Measurements from ENCODE around the gene EIF4B. TPM values are rescaled to one million over a fixed set of nuclear protein-coding genes. Genes with fewer than 3 reads are reported as not detected.
A peak's percentile ranks its signal among the peaks of the same experiment; 100 is the strongest.

Gene EIF4B
- total and polyA plus RNA-seq, 2 of the 13 experiments (the other 11 are each of a cell fraction or from before 2014, with no cell fraction given) = 416 to 548 TPM

DNA sequence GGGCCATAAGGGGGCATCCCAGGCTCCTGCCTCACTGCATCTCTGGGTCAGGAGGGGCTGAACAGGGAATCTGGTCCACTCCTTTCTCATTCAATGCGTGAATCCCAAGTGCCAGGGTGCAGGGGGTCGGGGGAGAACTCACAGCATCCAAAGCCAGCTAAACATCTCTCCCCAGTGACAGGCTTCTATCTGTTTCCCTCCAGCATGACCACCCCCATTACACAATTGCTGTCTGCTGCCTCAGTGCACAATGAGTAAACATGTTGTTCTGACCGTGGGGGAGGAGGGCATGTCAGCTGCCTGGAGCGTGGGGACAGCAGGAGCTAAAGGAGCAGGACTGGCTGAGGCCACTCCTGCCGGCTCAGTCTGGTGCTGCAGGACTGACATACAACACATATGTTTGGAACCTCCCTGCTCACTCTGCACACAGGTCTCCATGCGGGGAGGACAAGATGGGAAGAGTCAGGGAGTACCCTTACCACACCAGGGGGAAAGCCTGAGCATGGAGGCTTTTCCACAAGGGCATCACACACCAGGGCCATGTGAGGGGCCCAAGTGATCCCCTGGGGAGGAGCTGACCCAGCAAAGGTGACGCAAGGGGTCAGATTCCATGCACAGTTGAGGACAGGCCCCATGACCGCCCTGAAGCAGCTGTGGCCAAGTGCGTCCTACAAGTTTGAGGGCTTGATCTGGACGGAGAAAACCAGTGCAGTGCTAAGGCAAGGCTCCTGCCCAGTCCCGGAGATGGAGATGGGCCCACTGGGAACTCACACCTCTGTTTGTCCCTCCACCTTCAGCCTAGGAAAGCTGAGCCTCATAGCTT lies 45.0 kb downstream of the EIF4B start (continued):
- TF ChIP-seq, protein P1, sequence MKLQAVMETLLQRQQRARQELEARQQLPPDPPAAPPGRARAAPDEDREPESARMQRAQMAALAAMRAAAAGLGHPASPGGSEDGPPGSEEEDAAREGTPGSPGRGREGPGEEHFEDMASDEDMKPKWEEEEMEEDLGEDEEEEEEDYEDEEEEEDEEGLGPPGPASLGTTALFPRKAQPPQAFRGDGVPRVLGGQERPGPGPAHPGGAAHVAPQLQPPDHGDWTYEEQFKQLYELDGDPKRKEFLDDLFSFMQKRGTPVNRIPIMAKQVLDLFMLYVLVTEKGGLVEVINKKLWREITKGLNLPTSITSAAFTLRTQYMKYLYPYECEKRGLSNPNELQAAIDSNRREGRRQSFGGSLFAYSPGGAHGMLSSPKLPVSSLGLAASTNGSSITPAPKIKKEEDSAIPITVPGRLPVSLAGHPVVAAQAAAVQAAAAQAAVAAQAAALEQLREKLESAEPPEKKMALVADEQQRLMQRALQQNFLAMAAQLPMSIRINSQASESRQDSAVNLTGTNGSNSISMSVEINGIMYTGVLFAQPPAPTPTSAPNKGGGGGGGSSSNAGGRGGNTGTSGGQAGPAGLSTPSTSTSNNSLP (IDR thresholded peaks at IDR 0.05; ENCODE audit: low read depth, low read length) = no peak
- TF ChIP-seq HNRNPK (IDR thresholded peaks at IDR 0.05; ENCODE audit: low read depth, low read length, poor library complexity, severe bottlenecking) = no peak
- TF ChIP-seq WIZ (CRISPR knock-in tag; IDR thresholded peaks at IDR 0.05) = no peak
- TF ChIP-seq, protein P2, sequence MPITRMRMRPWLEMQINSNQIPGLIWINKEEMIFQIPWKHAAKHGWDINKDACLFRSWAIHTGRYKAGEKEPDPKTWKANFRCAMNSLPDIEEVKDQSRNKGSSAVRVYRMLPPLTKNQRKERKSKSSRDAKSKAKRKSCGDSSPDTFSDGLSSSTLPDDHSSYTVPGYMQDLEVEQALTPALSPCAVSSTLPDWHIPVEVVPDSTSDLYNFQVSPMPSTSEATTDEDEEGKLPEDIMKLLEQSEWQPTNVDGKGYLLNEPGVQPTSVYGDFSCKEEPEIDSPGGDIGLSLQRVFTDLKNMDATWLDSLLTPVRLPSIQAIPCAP (CRISPR knock-in tag; IDR thresholded peaks at IDR 0.05; ENCODE audit: low read depth) = no peak
- TF ChIP-seq, protein P3, sequence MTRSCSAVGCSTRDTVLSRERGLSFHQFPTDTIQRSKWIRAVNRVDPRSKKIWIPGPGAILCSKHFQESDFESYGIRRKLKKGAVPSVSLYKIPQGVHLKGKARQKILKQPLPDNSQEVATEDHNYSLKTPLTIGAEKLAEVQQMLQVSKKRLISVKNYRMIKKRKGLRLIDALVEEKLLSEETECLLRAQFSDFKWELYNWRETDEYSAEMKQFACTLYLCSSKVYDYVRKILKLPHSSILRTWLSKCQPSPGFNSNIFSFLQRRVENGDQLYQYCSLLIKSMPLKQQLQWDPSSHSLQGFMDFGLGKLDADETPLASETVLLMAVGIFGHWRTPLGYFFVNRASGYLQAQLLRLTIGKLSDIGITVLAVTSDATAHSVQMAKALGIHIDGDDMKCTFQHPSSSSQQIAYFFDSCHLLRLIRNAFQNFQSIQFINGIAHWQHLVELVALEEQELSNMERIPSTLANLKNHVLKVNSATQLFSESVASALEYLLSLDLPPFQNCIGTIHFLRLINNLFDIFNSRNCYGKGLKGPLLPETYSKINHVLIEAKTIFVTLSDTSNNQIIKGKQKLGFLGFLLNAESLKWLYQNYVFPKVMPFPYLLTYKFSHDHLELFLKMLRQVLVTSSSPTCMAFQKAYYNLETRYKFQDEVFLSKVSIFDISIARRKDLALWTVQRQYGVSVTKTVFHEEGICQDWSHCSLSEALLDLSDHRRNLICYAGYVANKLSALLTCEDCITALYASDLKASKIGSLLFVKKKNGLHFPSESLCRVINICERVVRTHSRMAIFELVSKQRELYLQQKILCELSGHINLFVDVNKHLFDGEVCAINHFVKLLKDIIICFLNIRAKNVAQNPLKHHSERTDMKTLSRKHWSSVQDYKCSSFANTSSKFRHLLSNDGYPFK (CRISPR knock-in tag; IDR thresholded peaks at IDR 0.05; ENCODE audit: borderline replicate concordance) = peak; percentile 59; the same call in 1 of the 2 replicates
- TF ChIP-seq SOX13 (IDR thresholded peaks at IDR 0.05) = peak; percentile 14; the same call in 1 of the 2 replicates
- TF ChIP-seq SOX13 (CRISPR knock-in tag; conservative IDR thresholded peaks at IDR 0.05 in 1 of 2, IDR thresholded peaks at IDR 0.05 in 1 of 2) = peak in 1 of 2 experiments; percentile 70; a peak in 2 of 4 replicates
- TF ChIP-seq, protein P4, sequence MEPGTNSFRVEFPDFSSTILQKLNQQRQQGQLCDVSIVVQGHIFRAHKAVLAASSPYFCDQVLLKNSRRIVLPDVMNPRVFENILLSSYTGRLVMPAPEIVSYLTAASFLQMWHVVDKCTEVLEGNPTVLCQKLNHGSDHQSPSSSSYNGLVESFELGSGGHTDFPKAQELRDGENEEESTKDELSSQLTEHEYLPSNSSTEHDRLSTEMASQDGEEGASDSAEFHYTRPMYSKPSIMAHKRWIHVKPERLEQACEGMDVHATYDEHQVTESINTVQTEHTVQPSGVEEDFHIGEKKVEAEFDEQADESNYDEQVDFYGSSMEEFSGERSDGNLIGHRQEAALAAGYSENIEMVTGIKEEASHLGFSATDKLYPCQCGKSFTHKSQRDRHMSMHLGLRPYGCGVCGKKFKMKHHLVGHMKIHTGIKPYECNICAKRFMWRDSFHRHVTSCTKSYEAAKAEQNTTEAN (CRISPR knock-in tag; conservative IDR thresholded peaks at IDR 0.05) = no peak
- no peak for TF ChIP-seq JUNB (CRISPR knock-in tag; IDR thresholded peaks at IDR 0.05; ENCODE audit: borderline replicate concordance)
- TF ChIP-seq HNRNPUL1 (IDR thresholded peaks at IDR 0.05; ENCODE audit: low read depth, low read length) = no peak
- TF ChIP-seq, protein P5, sequence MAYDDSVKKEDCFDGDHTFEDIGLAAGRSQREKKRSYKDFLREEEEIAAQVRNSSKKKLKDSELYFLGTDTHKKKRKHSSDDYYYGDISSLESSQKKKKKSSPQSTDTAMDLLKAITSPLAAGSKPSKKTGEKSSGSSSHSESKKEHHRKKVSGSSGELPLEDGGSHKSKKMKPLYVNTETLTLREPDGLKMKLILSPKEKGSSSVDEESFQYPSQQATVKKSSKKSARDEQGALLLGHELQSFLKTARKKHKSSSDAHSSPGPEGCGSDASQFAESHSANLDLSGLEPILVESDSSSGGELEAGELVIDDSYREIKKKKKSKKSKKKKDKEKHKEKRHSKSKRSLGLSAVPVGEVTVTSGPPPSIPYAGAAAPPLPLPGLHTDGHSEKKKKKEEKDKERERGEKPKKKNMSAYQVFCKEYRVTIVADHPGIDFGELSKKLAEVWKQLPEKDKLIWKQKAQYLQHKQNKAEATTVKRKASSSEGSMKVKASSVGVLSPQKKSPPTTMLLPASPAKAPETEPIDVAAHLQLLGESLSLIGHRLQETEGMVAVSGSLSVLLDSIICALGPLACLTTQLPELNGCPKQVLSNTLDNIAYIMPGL (CRISPR knock-in tag; IDR thresholded peaks at IDR 0.05; ENCODE audit: borderline replicate concordance in 1 of 2, low read depth in 1 of 2) = peak in 1 of 2 experiments; percentile 40; a peak in 2 of 4 replicates
- peak; percentile 43; the same call in 1 of the 2 replicates for TF ChIP-seq DMAP1 (CRISPR knock-in tag; IDR thresholded peaks at IDR 0.05)
- TF ChIP-seq ZKSCAN5 (CRISPR knock-in tag; IDR thresholded peaks at IDR 0.05) = no peak
- no peak for TF ChIP-seq ZSCAN22 (CRISPR knock-in tag; IDR thresholded peaks at IDR 0.05)
- TF ChIP-seq PCBP2 (optimal IDR thresholded peaks at IDR 0.05; ENCODE audit: low read depth, low read length, poor library complexity, severe bottlenecking) = no peak
